GM23338 (cell line): ENCODE results near the gene WWOX. TPM values are rescaled to one million over a fixed set of nuclear protein-coding genes. Genes with fewer than 3 reads are reported as not detected.

Experiments used
- ATAC-seq: fragments of 200-7000 bp; cut with Tn5 transposase; 3 replicates; pipeline ENCODE4 v1.9.1; 2020
- DNase-seq: peaks from one replicate; pipeline ENCODE4 v3.0.0-alpha.2; 2015; ENCODE audit warnings: low spot score
- H2AFZ ChIP-seq: fragments of 200-600 bp; sonication (generic); 2 replicates; pipeline ENCODE4 v1.8.0; 2016; ENCODE audit warnings: antibody characterized with exemption, mild to moderate bottlenecking, moderate library complexity
- H3F3A ChIP-seq: fragments of 200-600 bp; sonication (generic); replicated peaks from 2 replicates; pipeline ENCODE4 v1.8.0; 2017; ENCODE audit warnings: antibody characterized with exemption, mixed run types, low read depth
- H3K27ac ChIP-seq: fragments of 200-600 bp; sonication (generic); 2 replicates; pipeline ENCODE4 v1.6.1; 2016; ENCODE audit warnings: low read depth
- H3K27me3 ChIP-seq: fragments of 200-600 bp; sonication (generic); 2 replicates; pipeline ENCODE4 v1.8.0; 2016; ENCODE audit warnings: mild to moderate bottlenecking, mixed run types, moderate library complexity; ENCODE audit not compliant: insufficient read depth
- H3K36me3 ChIP-seq: fragments of 200-600 bp; sonication (generic); 2 replicates; pipeline ENCODE4 v1.8.0; 2016; ENCODE audit warnings: mild to moderate bottlenecking; ENCODE audit not compliant: insufficient read depth
- H3K4me1 ChIP-seq: fragments of 200-600 bp; sonication (generic); 2 replicates; pipeline ENCODE4 v1.8.0; 2016; ENCODE audit warnings: mild to moderate bottlenecking, moderate library complexity; ENCODE audit not compliant: insufficient read depth
- H3K4me2 ChIP-seq: fragments of 200-600 bp; sonication (generic); 2 replicates; pipeline ENCODE4 v1.7.1; 2017; ENCODE audit warnings: mixed run types
- H3K4me3 ChIP-seq: fragments of 200-600 bp; sonication (generic); 2 replicates; pipeline ENCODE4 v1.6.1; 2016; ENCODE audit warnings: mixed run types
- H3K79me2 ChIP-seq: fragments of 200-600 bp; sonication (generic); replicated peaks from 2 replicates; pipeline ENCODE4 v1.8.0; 2017; ENCODE audit warnings: mild to moderate bottlenecking; ENCODE audit not compliant: insufficient read depth
- H3K9me2 ChIP-seq: fragments of 200-600 bp; sonication (generic); 2 replicates; pipeline ENCODE4 v1.8.0; 2017; ENCODE audit not compliant: insufficient read depth
- H4K20me1 ChIP-seq: fragments of 200-600 bp; sonication (generic); replicated peaks from 2 replicates; pipeline ENCODE4 v1.8.0; 2017; ENCODE audit warnings: mild to moderate bottlenecking; ENCODE audit not compliant: insufficient read depth
- H3K27ac Mint-ChIP-seq: 2 replicates; pipeline ENCODE4 v1.8.0; 2020; ENCODE audit warnings: inconsistent platforms, mild to moderate bottlenecking, moderate library complexity, mixed read lengths
- H3K27me3 Mint-ChIP-seq: 3 replicates; pipeline ENCODE4 v1.8.0; 2022; ENCODE audit warnings: low read depth, mild to moderate bottlenecking, moderate library complexity, mixed read lengths, inconsistent platforms; ENCODE audit not compliant: insufficient read depth, poor library complexity
- H3K36me3 Mint-ChIP-seq: 3 replicates; pipeline ENCODE4 v1.8.0; 2021; ENCODE audit warnings: low read depth, mild to moderate bottlenecking, inconsistent platforms, moderate library complexity, mixed read lengths
- H3K4me1 Mint-ChIP-seq: 3 replicates; pipeline ENCODE4 v1.8.0; 2020; ENCODE audit warnings: mild to moderate bottlenecking, inconsistent platforms, mixed read lengths
- H3K4me3 Mint-ChIP-seq: 3 replicates; pipeline ENCODE4 v1.8.0; 2021; ENCODE audit warnings: moderate library complexity, mild to moderate bottlenecking, inconsistent platforms, mixed read lengths
- H3K9me3 Mint-ChIP-seq: 3 replicates; pipeline ENCODE4 v1.8.0; 2020; ENCODE audit warnings: moderate library complexity, mild to moderate bottlenecking, inconsistent platforms, mixed read lengths
- EZH2 ChIP-seq: fragments of 200-600 bp; sonication (generic); IDR thresholded peaks from one replicate; pipeline ENCODE4 v1.8.0; 2017; ENCODE audit warnings: antibody characterized with exemption, mild to moderate bottlenecking, low read depth; ENCODE audit not compliant: unreplicated experiment
- NANOG ChIP-seq: IDR thresholded peaks from 2 replicates; pipeline ENCODE4 v1.6.1; 2016; ENCODE audit warnings: antibody characterized with exemption, borderline replicate concordance
- POLR2AphosphoS5 ChIP-seq: IDR thresholded peaks from 2 replicates; pipeline ENCODE4 v1.6.1; 2016; ENCODE audit warnings: antibody characterized with exemption, low read depth
- STAT1 ChIP-seq: IDR thresholded peaks from one replicate; pipeline ENCODE4 v1.6.1; 2016; ENCODE audit warnings: antibody characterized with exemption; ENCODE audit not compliant: unreplicated experiment
- ZNF331 ChIP-seq: fragments of 250-450 bp; sonication (Bioruptor Pico); IDR thresholded peaks from 2 replicates; pipeline ENCODE4 v1.5.0; 2020; ENCODE audit warnings: low read depth, mild to moderate bottlenecking, moderate library complexity
- ZNF462 ChIP-seq: fragments of 250-450 bp; sonication (Bioruptor Pico); IDR thresholded peaks from 2 replicates; pipeline ENCODE4 v1.5.0; 2020; ENCODE audit warnings: mild to moderate bottlenecking, moderate library complexity
- polyA plus RNA-seq: library from polyadenylated mRNA; unstranded; fragments of >200 nt; fragmentation: Nextera tagmentation; extraction: Ambion mirVana; gene quantifications from 2 replicates; pipeline ENCODE4 v1.2.1, GENCODE V29; 2016
- total RNA-seq: library from RNA; depleted of rRNA; stranded (reverse); fragments of >200 nt; shearing (Covaris generic); gene quantifications from 2 replicates; pipeline ENCODE4 v1.2.3, GENCODE V29; 2014

WWOX gene
- total and polyA plus RNA-seq, 2 experiments from 2014 or later: 10.0 to 19.3 TPM

DNA sequence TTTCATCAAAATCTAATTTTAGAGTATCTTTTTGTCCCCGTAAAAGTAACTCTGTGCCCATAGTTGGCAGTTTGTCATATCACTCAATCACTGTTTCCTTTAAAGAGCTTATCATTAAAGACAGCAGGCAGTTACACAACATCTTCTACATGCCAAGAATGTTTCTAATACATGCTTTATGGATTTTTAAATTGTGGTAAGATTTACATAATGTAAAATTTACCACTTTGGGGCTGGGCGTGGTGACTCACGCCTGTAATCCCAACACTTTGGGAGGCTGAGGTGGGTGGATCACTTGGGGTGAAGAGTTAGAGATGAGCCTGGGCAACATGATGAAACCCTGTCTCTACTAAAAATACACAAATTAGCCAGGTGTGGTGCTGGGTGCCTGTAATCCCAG lies 687.2 kb downstream of the WWOX start:
- Histone ChIP-seq H3K27ac (no peak overlapping the region), H4K20me1 (no peaks in the 10 kb centered on the region), H3K4me2 (no peak overlapping the region), H3K79me2 (no peaks in the 10 kb centered on the region), H3K36me3 (no peaks in the 10 kb centered on the region), H3K9me2 (peaks cover 11% of the 10 kb centered on the region; the same call in 1 of the 2 replicates), H3K4me3 (no peak overlapping the region), H2AFZ (no peak overlapping the region), H3K4me1 (no peaks in the 10 kb centered on the region), H3F3A (no peaks in the 10 kb centered on the region), H3K27me3 (no peaks in the 10 kb centered on the region)
- no peak for ATAC-seq
- DNase-seq: no peak
- no peak overlapping the region for H3K27ac Mint-ChIP-seq
- H3K9me3 Mint-ChIP-seq: no peaks in the 10 kb centered on the region
- H3K4me1 Mint-ChIP-seq: no peaks in the 10 kb centered on the region
- H3K36me3 Mint-ChIP-seq: no peaks in the 10 kb centered on the region
- no peak overlapping the region for H3K4me3 Mint-ChIP-seq
- H3K27me3 Mint-ChIP-seq: no peaks in the 10 kb centered on the region
- no peak for TF ChIP-seq POLR2AphosphoS5
- no peak for TF ChIP-seq ZNF462 (CRISPR knock-in tag)
- no peak for TF ChIP-seq NANOG
- TF ChIP-seq STAT1: no peak

- no peaks in the 10 kb centered on the region for H3K9me3 Mint-ChIP-seq
- no peaks in the 10 kb centered on the region for H3K4me1 Mint-ChIP-seq
- H3K27ac Mint-ChIP-seq: no peak overlapping the region
- H3K27me3 Mint-ChIP-seq: no peaks in the 10 kb centered on the region
- no peaks in the 10 kb centered on the region for H3K27me3 ChIP-seq
- H4K20me1 ChIP-seq: no peaks in the 10 kb centered on the region
- no peaks in the 10 kb centered on the region for H3F3A ChIP-seq
- H3K4me3 ChIP-seq: no peak overlapping the region
- no peaks in the 10 kb centered on the region for H3K79me2 ChIP-seq
- H3K9me2 ChIP-seq: peaks cover 5% of the 10 kb centered on the region; the same call in 1 of the 2 replicates
- H2AFZ ChIP-seq: no peak overlapping the region
- ATAC-seq (no peak), DNase-seq (no peak)
- no peaks in the 10 kb centered on the region for H3K36me3 Mint-ChIP-seq
- no peak overlapping the region for H3K4me3 Mint-ChIP-seq
- no peaks in the 10 kb centered on the region for H3K4me1 ChIP-seq
- no peak overlapping the region for H3K27ac ChIP-seq
- H3K4me2 ChIP-seq: no peak overlapping the region
- no peaks in the 10 kb centered on the region for H3K36me3 ChIP-seq
- TF ChIP-seq EZH2: no peak
- TF ChIP-seq ZNF331 (CRISPR knock-in tag): no peak
- no peak for TF ChIP-seq ZNF462 (CRISPR knock-in tag)
Observed at GRCh38 chr16:78788276-78788675, 688.8 kb downstream of the WWOX start.
